NAMALWA (cell line): ENCODE measurements around the gene FBXL17.

Experiments used
- DNase-seq: peaks from one replicate; pipeline ENCODE4 v3.0.0-alpha.2; 2015; ENCODE audit warnings: low spot score

The FBXL17 gene

DNA sequence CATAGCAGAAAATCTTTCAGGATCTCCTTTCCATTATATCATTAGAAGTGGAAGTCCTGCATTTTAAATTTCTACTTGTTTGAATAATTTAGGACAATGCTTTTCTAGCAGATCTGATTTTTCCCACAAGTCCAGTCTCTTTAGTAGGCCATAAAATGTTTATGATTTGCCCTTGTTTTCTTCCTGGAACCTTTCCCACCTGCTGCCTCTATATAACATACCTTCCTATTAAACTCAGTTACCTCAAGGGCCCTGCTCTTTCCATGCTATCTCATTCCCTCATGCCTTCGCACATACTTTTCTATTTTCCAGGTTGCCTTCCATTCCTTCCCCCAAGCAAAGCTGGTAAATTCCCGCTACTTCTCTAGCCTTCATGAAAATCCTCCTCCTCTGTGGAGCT is 524.1 kb downstream of the FBXL17 start:
- DNase-seq: no peak

DNA sequence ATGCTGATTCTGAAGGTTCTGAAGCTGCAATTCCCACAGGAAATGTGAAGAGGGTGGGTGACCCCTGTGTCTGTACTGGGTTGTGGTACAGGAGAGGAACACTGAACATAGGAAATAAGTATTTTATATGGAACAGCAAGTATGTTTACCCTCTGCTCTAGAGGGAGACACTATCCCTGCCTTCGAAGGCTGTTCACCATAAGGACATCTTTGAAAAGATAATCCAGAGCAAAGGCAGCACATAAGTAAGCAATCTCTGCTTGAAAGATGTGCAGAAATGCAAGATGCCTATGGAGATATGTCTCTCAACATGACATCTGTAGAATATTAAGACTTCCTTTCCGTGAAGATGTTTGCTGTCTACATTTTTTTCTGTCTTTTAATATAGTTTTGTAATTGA is 526.7 kb downstream of the FBXL17 start:
- DNase-seq: no peak

- DNase-seq: no peak
Measured at GRCh38 chr5:107853696-107854095, 528.2 kb downstream of the FBXL17 start.

- DNase-seq: no peak
Measured at GRCh38 chr5:107853031-107853430, 528.9 kb downstream of the FBXL17 start.

GRCh38 chr5:107849118-107849517 is 532.8 kb downstream of the FBXL17 start:
- DNase-seq: no peak

DNA sequence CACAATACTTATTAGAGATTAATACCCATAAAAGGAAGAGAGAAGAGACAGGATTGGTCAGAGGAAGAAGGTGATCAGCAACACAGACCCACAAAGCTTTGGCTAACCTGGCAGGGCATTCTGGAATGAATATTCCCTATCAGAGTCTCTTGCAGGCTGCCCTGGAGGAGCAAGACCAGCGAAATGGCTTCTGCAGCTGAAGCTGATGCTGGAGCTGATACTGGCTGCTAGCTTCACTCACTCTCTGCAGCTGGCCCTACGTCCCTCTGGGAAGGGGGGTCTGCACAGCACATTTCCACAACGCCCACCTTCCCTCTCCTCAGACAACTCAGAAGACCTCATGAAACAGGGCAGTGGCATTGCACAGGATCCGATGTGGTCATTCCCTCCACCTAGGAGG is 541.3 kb downstream of the FBXL17 start:
- no peak for DNase-seq

DNA sequence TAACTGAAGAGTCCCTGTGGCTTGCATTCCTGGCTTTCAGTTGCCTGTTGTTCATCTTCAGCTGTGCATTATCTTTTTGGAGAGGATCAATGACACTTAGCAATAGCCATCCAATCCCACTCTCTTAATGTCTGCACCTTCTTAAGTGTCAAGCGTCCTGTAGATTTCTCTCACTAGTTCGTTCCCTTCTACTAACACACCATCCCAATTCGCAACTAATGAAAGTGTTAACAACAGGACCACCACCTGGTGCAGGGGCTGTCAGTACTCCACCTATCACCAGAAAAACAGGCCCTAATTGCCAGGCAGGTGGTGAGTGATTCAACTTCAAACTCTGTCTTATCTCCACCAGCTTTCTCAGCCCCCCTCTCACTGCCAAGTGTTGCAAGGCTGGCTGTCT is 541.7 kb downstream of the FBXL17 start:
- DNase-seq: no peak

DNA sequence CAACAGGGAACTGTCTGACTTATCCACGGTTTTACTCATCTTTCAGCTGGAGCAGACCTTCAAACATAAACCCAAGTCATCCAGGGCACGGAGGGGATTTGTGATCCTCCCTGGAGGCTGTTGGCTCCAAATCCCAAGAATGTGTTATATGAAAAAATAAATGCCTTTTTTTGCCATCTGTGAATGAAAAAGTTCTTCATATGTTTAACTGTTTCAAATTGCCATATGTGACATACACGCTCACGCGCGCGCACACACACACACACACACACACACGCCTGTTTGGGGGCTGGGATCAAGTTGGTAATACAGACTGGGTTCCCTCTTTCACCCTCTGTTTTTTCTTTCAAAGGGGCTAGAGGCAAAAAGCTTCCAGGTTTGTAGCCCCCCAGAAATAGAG is 546.8 kb downstream of the FBXL17 start:
- DNase-seq: no peak

GRCh38 chr5:107832746-107833145 is 549.2 kb downstream of the FBXL17 start:
- DNase-seq: no peak

DNA sequence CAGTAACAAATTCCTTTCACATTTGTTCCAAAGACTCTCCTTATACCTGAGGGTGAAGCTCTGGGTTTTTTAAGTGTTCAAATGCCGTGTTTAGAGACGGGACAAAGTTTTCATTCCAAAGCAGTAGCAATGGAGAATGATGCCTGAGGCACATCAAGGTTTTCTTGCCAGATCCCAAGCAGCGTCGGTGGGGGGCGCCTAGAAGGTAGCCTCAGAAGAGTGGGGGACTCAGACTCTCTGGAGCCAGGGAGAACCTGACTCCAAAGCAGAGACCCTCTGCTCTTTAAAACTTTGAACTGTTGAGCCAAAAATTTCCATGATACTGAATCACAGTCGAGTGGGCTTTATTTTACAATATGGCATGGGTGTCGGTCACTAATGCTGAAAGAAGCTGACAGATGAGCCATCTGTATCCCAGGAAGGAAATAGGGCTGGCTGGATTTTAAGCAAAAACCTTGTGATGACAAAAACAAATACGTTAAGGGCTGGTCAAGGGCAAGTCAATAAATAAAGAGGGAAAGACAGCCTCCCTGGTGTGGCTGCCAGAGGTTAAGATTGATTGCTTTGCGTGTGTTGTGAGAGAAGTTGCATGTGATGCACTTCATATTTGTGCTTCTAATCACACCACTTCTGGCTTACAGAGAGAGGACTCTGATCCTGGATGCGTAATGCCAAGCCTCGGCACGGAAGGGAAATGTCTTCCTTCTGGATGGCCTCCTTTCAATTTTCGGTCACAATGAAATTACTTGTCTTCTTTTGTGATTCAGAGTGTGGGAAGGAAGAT is 550.1 kb downstream of the FBXL17 start:
- DNase-seq: no peak

- no peak for DNase-seq
Measured at GRCh38 chr5:107830750-107831149, 551.1 kb downstream of the FBXL17 start.

DNA sequence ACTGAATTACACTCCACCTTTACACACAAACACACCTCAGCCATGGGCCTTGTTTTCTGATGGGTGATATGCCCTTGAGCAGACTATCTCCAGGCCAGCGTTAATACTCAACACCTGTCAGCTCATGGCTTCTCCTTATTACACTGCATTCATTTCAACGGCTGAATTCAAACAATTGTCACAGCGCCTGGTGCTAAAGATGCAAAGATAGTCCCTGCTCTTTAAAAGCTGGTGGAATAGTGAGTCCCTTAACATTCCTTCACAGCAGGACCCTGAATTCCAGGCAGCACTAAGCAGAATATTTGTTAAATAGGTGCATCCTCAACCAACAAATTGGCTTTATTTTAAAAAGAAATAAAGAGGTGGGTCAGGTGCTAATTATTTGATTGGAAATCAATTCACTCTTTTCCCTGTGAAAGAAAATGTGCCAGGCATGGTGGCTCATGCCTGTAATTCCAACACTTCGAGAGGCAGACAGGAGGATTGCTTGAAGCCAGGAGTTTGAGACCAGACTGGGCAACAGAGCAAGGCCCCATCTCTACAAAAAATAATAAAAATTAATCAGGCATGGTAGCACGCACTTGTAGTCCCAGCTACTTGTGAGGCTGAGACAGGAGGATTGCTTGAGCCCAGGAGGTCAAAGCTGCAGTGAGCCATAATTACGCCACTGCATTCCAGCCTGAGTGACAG is 555.4 kb downstream of the FBXL17 start:
- DNase-seq: no peak

- no peak for DNase-seq
Measured at GRCh38 chr5:107824821-107825220, 557.1 kb downstream of the FBXL17 start.

- DNase-seq: no peak
Measured at GRCh38 chr5:107821288-107821687, 560.6 kb downstream of the FBXL17 start.

DNA sequence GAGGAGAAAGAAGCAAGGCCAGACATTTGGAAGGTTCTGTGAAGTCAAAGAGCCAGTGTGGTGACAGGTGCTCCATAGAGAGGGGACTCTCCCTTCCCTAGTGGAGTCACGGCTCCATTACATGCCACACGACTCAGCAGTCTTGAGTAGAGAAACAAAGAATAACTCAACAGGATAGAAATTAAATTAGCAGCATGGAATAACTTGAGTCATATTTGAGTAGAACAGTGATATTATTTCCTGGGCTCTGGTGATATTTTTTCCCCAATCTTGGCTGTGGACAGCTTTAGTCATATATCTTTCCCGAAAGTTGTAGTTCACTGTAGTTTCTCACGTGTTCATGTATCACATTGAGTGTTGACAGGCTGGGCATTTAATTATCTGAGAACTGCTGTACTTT is 561.5 kb downstream of the FBXL17 start:
- no peak for DNase-seq

GRCh38 chr5:107817951-107818350 is 563.9 kb downstream of the FBXL17 start:
- DNase-seq: no peak

DNA sequence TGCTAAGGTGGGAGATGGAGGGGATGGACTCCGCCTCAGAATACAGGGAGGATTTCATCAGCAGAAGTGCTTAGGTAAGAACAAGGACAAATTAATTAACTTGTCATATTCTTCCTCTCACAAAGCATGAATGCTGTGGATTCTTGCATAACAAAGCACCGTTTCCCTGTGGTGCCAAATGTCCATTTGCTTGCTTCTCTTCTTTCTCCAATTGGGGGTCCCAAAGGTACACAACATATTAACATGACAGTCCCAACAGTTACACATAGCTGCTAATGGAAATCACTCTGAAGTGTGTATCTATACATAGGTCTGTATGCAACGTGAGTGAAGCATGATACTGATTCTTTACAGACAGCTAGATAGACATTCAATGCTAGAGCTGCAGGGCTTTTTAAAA is 564.5 kb downstream of the FBXL17 start:
- DNase-seq: no peak

DNA sequence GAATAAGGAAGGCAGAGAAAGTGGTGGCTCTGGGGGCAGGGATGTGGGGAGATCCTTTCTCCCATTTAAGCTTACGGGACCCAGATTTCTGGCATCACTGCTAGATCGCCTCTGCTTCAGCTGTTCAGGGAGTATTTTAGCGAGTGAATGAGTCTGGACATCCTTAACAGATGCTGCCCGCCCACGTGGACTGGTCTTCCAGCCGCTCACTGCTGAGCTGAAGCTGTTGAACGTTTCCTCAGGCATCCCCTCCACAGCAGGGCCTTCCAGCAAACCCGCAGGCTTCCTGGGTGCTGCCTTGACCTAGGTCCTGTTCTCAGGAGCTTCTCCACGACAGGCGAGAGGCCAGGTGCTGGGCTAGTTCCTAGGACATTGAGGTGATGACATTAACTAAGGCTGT is 566.8 kb downstream of the FBXL17 start:
- no peak for DNase-seq

- DNase-seq: no peak
Measured at GRCh38 chr5:107814183-107814827, 567.6 kb downstream of the FBXL17 start.

DNA sequence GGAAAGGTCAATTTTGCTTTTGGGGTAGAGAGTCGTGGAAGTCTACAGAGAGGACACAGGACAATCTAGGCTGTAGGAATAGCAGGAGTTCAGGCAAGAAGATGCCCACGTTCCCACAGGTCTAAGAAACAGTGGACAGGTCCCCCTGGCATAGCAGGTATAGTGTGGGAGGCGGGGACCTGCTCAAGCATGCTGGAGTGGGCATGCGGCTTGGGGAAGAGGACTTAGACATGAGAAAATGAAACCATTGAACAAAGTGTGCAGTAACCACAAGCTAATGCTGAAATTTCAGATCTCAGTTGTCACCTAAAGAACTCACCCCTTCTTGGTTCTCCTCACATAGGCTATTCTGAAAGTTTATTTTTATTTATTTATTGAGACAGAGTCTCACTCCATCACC is 568.3 kb downstream of the FBXL17 start:
- peak; percentile 9 for DNase-seq

DNA sequence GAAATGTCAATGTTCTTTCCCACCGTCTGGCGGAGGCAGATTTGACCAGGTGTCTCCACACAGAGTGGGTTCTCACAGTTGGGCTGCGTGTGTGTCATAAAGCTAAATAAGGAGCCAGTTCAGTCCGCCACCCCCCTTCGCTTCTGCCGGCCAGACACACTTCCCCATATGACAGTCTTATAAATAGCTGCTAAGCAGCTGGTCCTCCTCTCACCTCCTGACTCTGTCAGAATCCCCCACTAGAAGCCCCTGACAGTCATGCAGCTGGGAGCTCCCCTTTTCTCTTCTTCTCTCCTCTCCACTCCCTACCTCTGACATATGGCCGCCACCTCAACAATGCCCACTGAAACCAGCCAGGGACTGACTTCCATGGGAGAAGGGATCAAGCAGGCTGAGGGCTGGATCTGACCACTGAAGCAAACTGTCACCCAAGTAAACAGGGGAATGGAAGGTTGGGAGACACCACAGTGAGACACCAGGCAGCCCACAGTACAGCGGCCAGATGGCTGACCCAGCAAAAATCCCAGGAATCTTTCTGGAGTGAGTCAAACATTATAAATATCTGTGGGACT is 569.2 kb downstream of the FBXL17 start:
- peak; percentile 70 for DNase-seq

DNA sequence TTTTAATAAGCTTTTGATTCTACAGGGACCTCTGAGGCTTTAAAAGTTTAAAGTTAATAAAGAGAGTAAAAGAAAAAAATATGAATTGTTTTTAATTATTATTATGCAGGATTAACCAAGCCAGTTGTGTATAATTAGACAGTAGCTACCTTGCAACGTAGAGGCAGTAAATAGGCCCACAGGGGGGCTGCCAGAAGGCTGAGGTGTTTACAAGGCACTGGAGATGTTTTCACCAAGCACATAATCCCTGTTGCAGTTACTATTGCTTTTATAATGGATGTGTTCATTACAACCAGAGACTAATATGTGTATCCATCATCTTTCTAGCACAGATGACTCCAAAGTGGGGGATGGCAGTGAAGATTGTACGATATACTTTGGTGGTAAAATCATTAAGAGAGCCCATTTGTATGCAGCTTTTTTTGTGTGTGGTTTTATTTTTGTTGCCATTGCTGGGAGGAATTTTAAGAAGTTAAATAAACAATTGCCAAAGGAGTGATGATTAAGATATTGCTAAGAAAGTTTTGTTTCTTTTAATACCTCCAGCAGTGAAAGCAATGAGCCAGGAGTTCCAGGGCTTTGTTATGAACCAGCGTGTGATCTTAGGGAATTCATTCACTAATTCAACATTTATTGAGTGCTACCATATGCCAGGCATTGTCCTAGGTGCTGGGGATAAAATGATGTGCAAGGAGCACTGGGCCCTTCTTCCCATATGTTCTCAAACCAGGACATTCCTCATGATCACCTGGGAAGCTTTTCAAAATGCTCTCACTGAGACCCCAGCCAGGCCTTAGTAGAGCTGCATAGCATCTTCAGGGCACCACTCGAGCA is 572.5 kb downstream of the FBXL17 start:
- DNase-seq: no peak
